Endothelial cell of umbilical vein (primary cell): Measurements from ENCODE around the gene CCDC30. TPM values are rescaled to one million over a fixed set of nuclear protein-coding genes. Genes with fewer than 3 reads are reported as not detected.

Experiments
- BruUV-seq: library from RNA; stranded (reverse); fragments of 400-500 nt; replicated peaks from 2 replicates; lab custom pipeline; 2021; lab: Mats Ljungman, UMichigan
- CTCF ChIA-PET: fragments of 300-600, 350-600 bp; sonication (Branson Sonifier 250); formaldehyde crosslinking; loops from one replicate; lab custom pipeline; 2021; ENCODE audit warnings: antibody characterized with exemption, inconsistent platforms; lab: Charles Lee
- POLR2A ChIA-PET: fragments of 300-600, 350-600 bp; sonication (Branson Sonifier 250); formaldehyde crosslinking; loops from one replicate; lab custom pipeline; 2021; ENCODE audit warnings: antibody characterized with exemption, inconsistent platforms; lab: Charles Lee
- DNase-seq: peaks from one replicate; pipeline ENCODE4 v3.0.0-alpha.2; 2011; ENCODE audit warnings: low read depth, low spot score
- FAIRE-seq: peaks from 2 replicates; lab custom pipeline; 2011; peaks lifted over from hg19 to GRCh38; lab: Jason Lieb, UNC
- H2AFZ ChIP-seq: 2 replicates; pipeline ENCODE4 v1.6.0; 2012; ENCODE audit warnings: low read depth, low read length, control low read depth, inconsistent platforms
- H3K27ac ChIP-seq: 2 replicates; pipeline ENCODE4 v1.5.1; 2011; ENCODE audit warnings: low read depth, mild to moderate bottlenecking, control low read depth, low read length, moderate library complexity; ENCODE audit not compliant: insufficient read depth
- H3K27me3 ChIP-seq, 2 experiments: 2 replicates each; pipeline versions ENCODE4 v1.6.0 to v1.6.1; 2011; ENCODE audit warnings: low read length in 2 of 2, mixed read lengths in 1 of 2; ENCODE audit not compliant: control insufficient read depth in 2 of 2, insufficient read depth in 2 of 2
- H3K36me3 ChIP-seq, 2 experiments: 2 replicates in 1 of 2; 3 replicates in 1 of 2; pipeline ENCODE4 v1.5.1; 2011; ENCODE audit warnings: low read length in 2 of 2, mild to moderate bottlenecking in 1 of 2, moderate library complexity in 1 of 2; ENCODE audit not compliant: control insufficient read depth in 2 of 2, insufficient read depth in 2 of 2; ENCODE audit errors: extremely low read depth in 1 of 2
- H3K4me1 ChIP-seq: 3 replicates; pipeline ENCODE4 v1.5.1; 2011; ENCODE audit warnings: mild to moderate bottlenecking, low read length; ENCODE audit not compliant: control insufficient read depth, insufficient read depth; ENCODE audit errors: extremely low read depth
- H3K4me2 ChIP-seq: 2 replicates; pipeline ENCODE4 v1.6.1; 2011; ENCODE audit warnings: low read length, control low read depth, mixed read lengths; ENCODE audit not compliant: insufficient read depth
- H3K4me3 ChIP-seq, 3 experiments: fragments of 200-600 bp in 1 of 3; sonication (generic), shearing (Covaris generic) in 1 of 3; replicated peaks in 1 of 3; 2 replicates each; pipeline ENCODE4 v1.5.1; 2011 to 2016; ENCODE audit warnings: control low read depth in 3 of 3, low read length in 3 of 3, mild to moderate bottlenecking in 2 of 3, inconsistent platforms in 1 of 3, low read depth in 1 of 3, moderate library complexity in 1 of 3; ENCODE audit not compliant: insufficient read depth in 1 of 3
- H3K79me2 ChIP-seq: 2 replicates; pipeline ENCODE4 v1.6.0; 2012; ENCODE audit warnings: low read length, inconsistent platforms; ENCODE audit not compliant: control insufficient read depth, insufficient read depth
- H3K9ac ChIP-seq: replicated peaks from 2 replicates; pipeline ENCODE3; 2011; ENCODE audit warnings: low read length, control low read depth; ENCODE audit not compliant: insufficient read depth; ENCODE audit errors: extremely low read depth
- H3K9me1 ChIP-seq: replicated peaks from 3 replicates; pipeline ENCODE4 v1.6.0; 2011; ENCODE audit warnings: mild to moderate bottlenecking, low read length; ENCODE audit not compliant: control insufficient read depth, insufficient read depth; ENCODE audit errors: extremely low read depth
- H3K9me3 ChIP-seq: replicated peaks from 2 replicates; pipeline ENCODE4 v1.5.1; 2012; ENCODE audit warnings: low read length, inconsistent platforms; ENCODE audit not compliant: control insufficient read depth, insufficient read depth
- H4K20me1 ChIP-seq: replicated peaks from 2 replicates; pipeline ENCODE3; 2011; ENCODE audit warnings: mild to moderate bottlenecking, low read length; ENCODE audit not compliant: control insufficient read depth, insufficient read depth; ENCODE audit errors: extremely low read depth
- CTCF ChIP-seq, 2 donors: IDR thresholded peaks; 1 replicate in 1 of 2; 2 replicates in 1 of 2; pipeline ENCODE4 v1.5.1; 2011; ENCODE audit warnings: low read length in 2 of 2, mild to moderate bottlenecking in 2 of 2, moderate library complexity in 2 of 2, control low read depth in 1 of 2, inconsistent platforms in 1 of 2, low read depth in 1 of 2; ENCODE audit not compliant: insufficient read depth in 1 of 2; ENCODE audit errors: extremely low read depth in 1 of 2
- EZH2 ChIP-seq: IDR thresholded peaks from 2 replicates; pipeline ENCODE4 v1.6.1; 2012; ENCODE audit warnings: borderline replicate concordance, low read depth, mild to moderate bottlenecking, moderate library complexity, low read length, inconsistent platforms; ENCODE audit not compliant: severe bottlenecking
- FOS ChIP-seq: IDR thresholded peaks from 2 replicates; pipeline ENCODE4 v1.6.1; 2011; ENCODE audit warnings: mild to moderate bottlenecking, low read length, moderate library complexity, borderline replicate concordance; ENCODE audit not compliant: insufficient read depth
- GATA2 ChIP-seq: IDR thresholded peaks from 2 replicates; pipeline ENCODE4 v1.7.0; 2011; ENCODE audit warnings: low read depth, mild to moderate bottlenecking, moderate library complexity, mixed read lengths, low read length; ENCODE audit not compliant: insufficient read length, insufficient read depth
- JUN ChIP-seq: IDR thresholded peaks from 2 replicates; pipeline ENCODE4 v1.6.1; 2011; ENCODE audit warnings: borderline replicate concordance, low read depth; ENCODE audit not compliant: insufficient read length, insufficient read depth
- MAX ChIP-seq: IDR thresholded peaks from 2 replicates; pipeline ENCODE4 v1.6.1; 2011; ENCODE audit not compliant: insufficient read depth, insufficient read length
- MYC ChIP-seq: IDR thresholded peaks from one replicate; pipeline ENCODE4 v1.6.1; 2011; ENCODE audit warnings: mild to moderate bottlenecking, low read depth, low read length
- POLR2A ChIP-seq: IDR thresholded peaks from 2 replicates; pipeline ENCODE4 v1.6.1; 2012; ENCODE audit warnings: low read depth, mild to moderate bottlenecking, control low read depth, low read length
- dilution Hi-C: fragments of 300-500 bp; cut with MboI; formaldehyde crosslinking; loops from one replicate; pipeline ENCODE4 v1.15.0; 2019; ENCODE audit warnings: low sequenced_read_pairs; ENCODE audit not compliant: extremely low pct_ligation_motif_present
- intact Hi-C: fragments of 100-400 bp; cut with micrococcal nuclease; formaldehyde crosslinking; loops from one replicate; pipeline ENCODE4 v1.10.0; 2022
- polyA plus RNA-seq, 4 experiments: library from polyadenylated mRNA; depleted of rRNA in 3 of 4; stranded (reverse) in 3 of 4; unstranded in 1 of 4; fragments of >200 nt; gene quantifications; 2 replicates each; pipeline versions ENCODE4 v1.2.1 to v1.2.3, GENCODE V29; 2011 to 2012; ENCODE audit warnings: missing spikeins in 1 of 4
- total RNA-seq: library from RNA; stranded (reverse); gene quantifications from 2 replicates; pipeline ENCODE4 v1.2.3, GENCODE V29; 2021

CCDC30 gene
- total and polyA plus RNA-seq, 2 donors (not counting 3 experiments of a cell fraction or from before 2014, with no cell fraction given) = 0.19 to 2.9 TPM

GRCh38 chr1:42533101-42533863 is 70.2 kb downstream of the CCDC30 start:
- DNase-seq (no peak), FAIRE-seq (no peak)
- TF ChIP-seq GATA2 (no peak), POLR2A (no peak)
- POLR2A ChIA-PET = no interaction called here
- H3K36me3 ChIP-seq = no peaks in the 10 kb centered on the region
- no peaks in the 10 kb centered on the region for H3K9me1 ChIP-seq
- H2AFZ ChIP-seq = no peak overlapping the region
- H4K20me1 ChIP-seq = no peaks in the 10 kb centered on the region
- H3K79me2 ChIP-seq = no peaks in the 10 kb centered on the region
- dilution Hi-C loops = no loop called here
- CTCF ChIA-PET = no interaction called here
- no peak overlapping the region for H3K4me2 ChIP-seq
- H3K9me3 ChIP-seq = no peaks in the 10 kb centered on the region
- intact Hi-C loops = no loop called here
- H3K27me3 ChIP-seq = peaks cover 2 to 3% of the 10 kb centered on the region in 2 experiments
- H3K4me3 ChIP-seq = no peak overlapping the region
- H3K4me1 ChIP-seq = no peaks in the 10 kb centered on the region
- no peak overlapping the region for H3K9ac ChIP-seq
- BruUV-seq = no TSS peak
- no peak overlapping the region for H3K27ac ChIP-seq

GRCh38 chr1:42541104-42541503 is 78.0 kb downstream of the CCDC30 start:
- Histone ChIP-seq H3K27ac (no peak overlapping the region), H3K36me3 (no peaks in the 10 kb centered on the region), H3K4me2 (no peak overlapping the region), H3K79me2 (no peaks in the 10 kb centered on the region), H4K20me1 (no peaks in the 10 kb centered on the region), H3K9ac (no peak overlapping the region), H3K9me3 (no peaks in the 10 kb centered on the region), H3K9me1 (no peaks in the 10 kb centered on the region), H3K4me3 (no peak overlapping the region), H3K4me1 (no peaks in the 10 kb centered on the region), H3K27me3 (no peaks in the 10 kb centered on the region), H2AFZ (no peak overlapping the region)
- BruUV-seq = no TSS peak
- dilution Hi-C loops (no loop called here), intact Hi-C loops (no loop called here)
- DNase-seq (no peak), FAIRE-seq (no peak)
- TF ChIP-seq CTCF (IDR thresholded peaks at IDR 0.05; ENCODE audit: extremely low read depth in 1 of 2, insufficient read depth in 1 of 2, low read depth in 1 of 2, low read length in 2 of 2) (no peak), FOS (no peak), JUN (no peak), MYC (no peak), MAX (no peak), POLR2A (no peak), GATA2 (no peak), EZH2 (no peak)
- CTCF ChIA-PET = interaction anchor here (1.2 kb wide), 1 partner anchor 12 kb away, joined by 3 read pairs; no protein-coding TSS in a partner anchor
- POLR2A ChIA-PET = no interaction called here
